Loucy (cell line): ENCODE results near the gene SMAD5.

Experiments
- H2AFZ ChIP-seq: fragments of 200-600 bp; sonication (generic); 2 replicates; pipeline ENCODE4 v1.6.0; 2016; ENCODE audit warnings: antibody characterized with exemption, mild to moderate bottlenecking, low read length, moderate library complexity
- H3F3A ChIP-seq: fragments of 200-600 bp; 2 replicates; pipeline ENCODE4 v1.6.0; 2016; ENCODE audit warnings: antibody characterized with exemption, low read depth, mild to moderate bottlenecking
- H3K27me3 ChIP-seq: fragments of 200-600 bp; sonication (generic); 2 replicates; pipeline ENCODE4 v1.6.1; 2014; ENCODE audit warnings: low read length, mild to moderate bottlenecking; ENCODE audit not compliant: insufficient read depth, poor library complexity, severe bottlenecking
- H3K36me3 ChIP-seq: fragments of 200-600 bp; sonication (generic); 2 replicates; pipeline ENCODE4 v1.6.1; 2016; ENCODE audit warnings: low read length; ENCODE audit not compliant: insufficient read depth
- H3K4me1 ChIP-seq: fragments of 200-600 bp; sonication (generic); 2 replicates; pipeline ENCODE4 v1.5.1; 2014; ENCODE audit warnings: low read length, mild to moderate bottlenecking; ENCODE audit not compliant: insufficient read depth, poor library complexity, severe bottlenecking
- H3K4me2 ChIP-seq: fragments of 200-600 bp; sonication (generic); 2 replicates; pipeline ENCODE4 v1.6.0; 2014; ENCODE audit warnings: antibody characterized with exemption, low read length, low read depth, mild to moderate bottlenecking; ENCODE audit not compliant: poor library complexity, severe bottlenecking
- H3K4me3 ChIP-seq: fragments of 200-600 bp; sonication (generic); 2 replicates; pipeline ENCODE4 v1.5.1; 2014; ENCODE audit warnings: low read length, mild to moderate bottlenecking, mixed read lengths; ENCODE audit not compliant: poor library complexity, severe bottlenecking
- H3K79me2 ChIP-seq: fragments of 200-600 bp; sonication (generic); 2 replicates; pipeline ENCODE4 v1.6.1; 2014; ENCODE audit warnings: low read length; ENCODE audit not compliant: insufficient read depth
- H3K9ac ChIP-seq: fragments of 200-600 bp; sonication (generic); 2 replicates; pipeline ENCODE4 v1.6.0; 2014; ENCODE audit warnings: mild to moderate bottlenecking, low read depth, low read length, moderate library complexity; ENCODE audit not compliant: poor library complexity, severe bottlenecking
- H3K9me2 ChIP-seq: fragments of 200-600 bp; sonication (generic); replicated peaks from 2 replicates; pipeline ENCODE4 v1.6.1; 2016; ENCODE audit warnings: low read depth, low read length, mixed read lengths
- H3K9me3 ChIP-seq: fragments of 200-600 bp; sonication (generic); 2 replicates; pipeline ENCODE4 v1.6.1; 2014; ENCODE audit warnings: mild to moderate bottlenecking, antibody characterized with exemption, low read length, low read depth; ENCODE audit not compliant: insufficient read depth
- H4K20me1 ChIP-seq: fragments of 200-600 bp; sonication (generic); 2 replicates; pipeline ENCODE4 v1.6.0; 2014; ENCODE audit warnings: antibody characterized with exemption, low read length, mild to moderate bottlenecking; ENCODE audit not compliant: insufficient read depth, poor library complexity, severe bottlenecking
- EZH2phosphoT487 ChIP-seq: fragments of 200-600 bp; IDR thresholded peaks from 2 replicates; pipeline ENCODE4 v1.6.1; 2018; ENCODE audit warnings: antibody characterized with exemption, mild to moderate bottlenecking, moderate library complexity, borderline replicate concordance
- TF ChIP-seq, protein P1 (sequence below): fragments of 200-600 bp; sonication (generic); conservative IDR thresholded peaks from 2 replicates; pipeline ENCODE4 v1.5.1; 2014; ENCODE audit warnings: mild to moderate bottlenecking, antibody characterized with exemption, low read length

SMAD5 gene

DNA sequence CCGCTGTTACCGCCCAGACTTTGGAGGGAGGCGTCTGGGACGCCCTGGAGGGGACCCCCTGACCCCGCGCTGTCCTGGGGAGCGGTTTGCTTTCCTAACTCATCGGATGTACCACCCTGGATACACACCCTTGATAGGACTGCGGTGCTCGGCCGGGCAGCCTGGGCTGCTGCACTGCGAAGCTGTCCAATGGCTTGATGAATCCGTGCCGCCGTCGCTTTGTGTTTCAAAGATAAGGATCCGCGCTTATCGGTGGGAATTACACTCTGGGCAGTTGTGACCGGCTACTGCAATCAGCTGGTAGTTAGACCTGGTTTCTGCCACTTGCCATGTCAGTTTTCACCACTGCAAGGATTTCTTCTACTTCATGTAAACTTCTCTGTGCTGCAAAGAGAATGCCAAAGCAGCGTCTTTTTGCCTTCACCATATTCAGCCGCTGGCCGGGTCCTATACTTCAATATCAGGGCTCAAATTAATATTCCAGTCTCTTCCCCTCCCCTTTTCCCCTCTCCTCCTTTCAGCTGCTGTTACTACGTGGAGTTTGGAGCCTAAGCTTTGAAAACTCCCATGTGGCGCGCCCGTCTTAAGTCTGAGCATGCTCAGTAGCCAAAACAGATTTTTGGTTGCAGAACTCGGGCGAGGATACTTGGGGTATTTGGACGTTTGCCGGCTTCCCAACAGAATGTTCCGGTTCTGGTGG, 727 bp downstream of the SMAD5 start:
- Histone ChIP-seq H3F3A (no peaks in the 10 kb centered on the region), H3K9me2 (no peaks in the 10 kb centered on the region), H3K9ac (peak overlapping the region; percentile 91), H3K27me3 (peaks cover 4% of the 10 kb centered on the region), H3K9me3 (no peaks in the 10 kb centered on the region), H3K4me2 (peak overlapping the region; percentile 68), H3K4me3 (peak overlapping the region; percentile 96), H3K36me3 (no peaks in the 10 kb centered on the region), H3K4me1 (peaks cover 42% of the 10 kb centered on the region), H3K79me2 (peaks cover 57% of the 10 kb centered on the region), H2AFZ (peak overlapping the region; percentile 89; the same call in 1 of the 2 replicates), H4K20me1 (peaks cover 51% of the 10 kb centered on the region)
- TF ChIP-seq, protein P1, sequence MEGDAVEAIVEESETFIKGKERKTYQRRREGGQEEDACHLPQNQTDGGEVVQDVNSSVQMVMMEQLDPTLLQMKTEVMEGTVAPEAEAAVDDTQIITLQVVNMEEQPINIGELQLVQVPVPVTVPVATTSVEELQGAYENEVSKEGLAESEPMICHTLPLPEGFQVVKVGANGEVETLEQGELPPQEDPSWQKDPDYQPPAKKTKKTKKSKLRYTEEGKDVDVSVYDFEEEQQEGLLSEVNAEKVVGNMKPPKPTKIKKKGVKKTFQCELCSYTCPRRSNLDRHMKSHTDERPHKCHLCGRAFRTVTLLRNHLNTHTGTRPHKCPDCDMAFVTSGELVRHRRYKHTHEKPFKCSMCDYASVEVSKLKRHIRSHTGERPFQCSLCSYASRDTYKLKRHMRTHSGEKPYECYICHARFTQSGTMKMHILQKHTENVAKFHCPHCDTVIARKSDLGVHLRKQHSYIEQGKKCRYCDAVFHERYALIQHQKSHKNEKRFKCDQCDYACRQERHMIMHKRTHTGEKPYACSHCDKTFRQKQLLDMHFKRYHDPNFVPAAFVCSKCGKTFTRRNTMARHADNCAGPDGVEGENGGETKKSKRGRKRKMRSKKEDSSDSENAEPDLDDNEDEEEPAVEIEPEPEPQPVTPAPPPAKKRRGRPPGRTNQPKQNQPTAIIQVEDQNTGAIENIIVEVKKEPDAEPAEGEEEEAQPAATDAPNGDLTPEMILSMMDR, result no peak
- no peak for TF ChIP-seq EZH2phosphoT487

DNA sequence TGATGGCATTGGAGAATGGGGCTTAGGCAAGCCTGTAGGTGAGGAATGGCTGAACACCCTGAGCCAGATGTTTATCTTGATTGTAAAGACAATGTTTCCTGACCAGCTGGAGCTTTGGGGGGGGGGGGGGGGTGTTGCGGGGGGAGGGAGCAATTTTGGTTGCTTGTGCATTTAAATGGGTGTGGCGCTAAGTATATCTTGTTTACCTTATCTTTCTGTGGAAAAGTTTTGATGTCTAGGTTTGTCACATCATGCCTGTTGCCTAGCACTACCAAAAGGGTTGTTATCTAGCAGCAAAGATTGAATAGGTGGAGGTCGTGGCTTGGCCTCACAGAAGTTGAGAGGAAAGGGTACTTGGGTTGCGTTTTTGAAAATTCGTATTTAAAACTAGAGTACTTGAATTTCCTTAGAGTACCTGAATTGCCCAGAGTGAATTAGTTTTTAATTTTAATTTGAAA, 1.3 kb downstream of the SMAD5 start:
- Histone ChIP-seq H3K36me3 (no peaks in the 10 kb centered on the region), H3F3A (no peaks in the 10 kb centered on the region), H3K9me3 (no peaks in the 10 kb centered on the region), H4K20me1 (peaks cover 57% of the 10 kb centered on the region), H3K4me2 (peak overlapping the region; percentile 68), H3K79me2 (peaks cover 63% of the 10 kb centered on the region), H3K4me1 (peaks cover 48% of the 10 kb centered on the region), H3K4me3 (peak overlapping the region; percentile 96), H2AFZ (no peak overlapping the region), H3K9ac (peak overlapping the region; percentile 91), H3K9me2 (no peaks in the 10 kb centered on the region), H3K27me3 (peaks cover 4% of the 10 kb centered on the region)
- no peak for TF ChIP-seq EZH2phosphoT487
- TF ChIP-seq, protein P1, result no peak

DNA sequence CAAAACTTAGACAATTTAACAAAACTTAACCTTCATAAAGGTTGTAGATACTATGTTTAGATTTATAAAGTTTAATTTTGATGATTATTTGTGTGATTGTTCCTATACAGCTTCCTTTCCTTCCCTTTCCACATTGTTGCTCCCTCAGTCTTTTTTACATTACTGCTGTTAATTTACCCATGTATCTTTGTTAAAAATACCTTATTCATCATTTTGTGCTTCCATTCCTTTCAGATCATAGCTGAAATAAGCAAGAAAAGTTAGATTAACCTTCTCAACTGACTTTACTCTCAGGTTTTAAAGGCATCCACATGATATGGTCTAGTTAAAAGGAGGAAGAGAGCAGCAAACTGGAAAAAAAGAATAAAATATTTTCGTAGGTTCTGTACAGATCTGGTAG, 2.0 kb downstream of the SMAD5 start:
- H3K9me2 ChIP-seq, result no peaks in the 10 kb centered on the region
- H3K36me3 ChIP-seq, result no peaks in the 10 kb centered on the region
- H3K9me3 ChIP-seq, result no peaks in the 10 kb centered on the region
- peak overlapping the region; percentile 68 for H3K4me2 ChIP-seq
- peaks cover 54% of the 10 kb centered on the region for H3K4me1 ChIP-seq
- no peak overlapping the region for H2AFZ ChIP-seq
- H3F3A ChIP-seq, result no peaks in the 10 kb centered on the region
- H4K20me1 ChIP-seq, result peaks cover 64% of the 10 kb centered on the region
- TF ChIP-seq, protein P1, result no peak
- TF ChIP-seq EZH2phosphoT487, result no peak
- peaks cover 4% of the 10 kb centered on the region for H3K27me3 ChIP-seq
- peak overlapping the region; percentile 96 for H3K4me3 ChIP-seq
- H3K79me2 ChIP-seq, result peaks cover 70% of the 10 kb centered on the region
- peak overlapping the region; percentile 91 for H3K9ac ChIP-seq
